ENCODE results near the gene RYR3.

DNA sequence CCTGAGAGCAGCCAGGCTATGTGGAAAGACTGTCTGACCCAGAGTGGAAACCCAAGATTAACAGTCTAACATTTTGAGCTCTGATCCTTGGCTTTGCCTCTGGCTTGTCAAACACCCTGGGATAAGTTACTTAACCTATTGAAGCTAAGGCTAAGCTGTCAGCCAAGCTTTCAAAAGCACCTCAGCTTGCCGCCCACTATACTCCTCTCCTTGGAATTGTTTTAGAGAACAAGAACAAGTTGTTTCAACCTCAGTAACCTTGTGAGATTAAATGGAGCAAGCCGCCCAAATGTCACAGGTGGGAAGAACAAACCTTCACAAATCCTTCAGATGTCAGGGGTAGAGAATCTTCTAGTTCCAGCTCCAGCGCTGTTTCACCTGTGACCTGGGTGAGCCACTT is 235.1 kb downstream of the RYR3 start:
- TF ChIP-seq, protein P1, sequence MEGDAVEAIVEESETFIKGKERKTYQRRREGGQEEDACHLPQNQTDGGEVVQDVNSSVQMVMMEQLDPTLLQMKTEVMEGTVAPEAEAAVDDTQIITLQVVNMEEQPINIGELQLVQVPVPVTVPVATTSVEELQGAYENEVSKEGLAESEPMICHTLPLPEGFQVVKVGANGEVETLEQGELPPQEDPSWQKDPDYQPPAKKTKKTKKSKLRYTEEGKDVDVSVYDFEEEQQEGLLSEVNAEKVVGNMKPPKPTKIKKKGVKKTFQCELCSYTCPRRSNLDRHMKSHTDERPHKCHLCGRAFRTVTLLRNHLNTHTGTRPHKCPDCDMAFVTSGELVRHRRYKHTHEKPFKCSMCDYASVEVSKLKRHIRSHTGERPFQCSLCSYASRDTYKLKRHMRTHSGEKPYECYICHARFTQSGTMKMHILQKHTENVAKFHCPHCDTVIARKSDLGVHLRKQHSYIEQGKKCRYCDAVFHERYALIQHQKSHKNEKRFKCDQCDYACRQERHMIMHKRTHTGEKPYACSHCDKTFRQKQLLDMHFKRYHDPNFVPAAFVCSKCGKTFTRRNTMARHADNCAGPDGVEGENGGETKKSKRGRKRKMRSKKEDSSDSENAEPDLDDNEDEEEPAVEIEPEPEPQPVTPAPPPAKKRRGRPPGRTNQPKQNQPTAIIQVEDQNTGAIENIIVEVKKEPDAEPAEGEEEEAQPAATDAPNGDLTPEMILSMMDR (IDR thresholded peaks at IDR 0.05): no peak
- no peak for TF ChIP-seq POLR2A (IDR thresholded peaks at IDR 0.05; ENCODE audit: low read depth)
- TF ChIP-seq POLR2AphosphoS5 (IDR thresholded peaks at IDR 0.05): no peak

Measured in esophagus muscularis mucosa (tissue), 3 donors.